CD1c-positive myeloid dendritic cell (primary cell): ENCODE data around the gene SCMH1.
"Not testable (repeated sequence)": the region's sequence is repeated elsewhere in the genome, so short reads cannot be mapped to it uniquely, and the experiment has no call there.

Experiments used
- DNase-seq: peaks from one replicate; pipeline ENCODE4 v3.0.0-alpha.2; 2016; ENCODE audit errors: extremely low spot score

SCMH1 gene

GRCh38 chr1:41153750-41154274, 88.3 kb downstream of the SCMH1 start:
- DNase-seq, result no peak

GRCh38 chr1:41152622-41153044, 89.5 kb downstream of the SCMH1 start:
- no peak for DNase-seq

- no peak for DNase-seq
These were observed 90.3 kb downstream of the SCMH1 start for GRCh38 chr1:41151846-41152245.

GRCh38 chr1:41149570-41149969, 92.5 kb downstream of the SCMH1 start:
- DNase-seq, result no peak

GRCh38 chr1:41144285-41144684, 97.8 kb downstream of the SCMH1 start:
- DNase-seq, result peak; percentile 1

- DNase-seq, result no peak
These were observed 103.6 kb downstream of the SCMH1 start for GRCh38 chr1:41138549-41138948.

GRCh38 chr1:41135196-41135947, 106.7 kb downstream of the SCMH1 start:
- DNase-seq, result peak; percentile 5

- DNase-seq, result not testable (repeated sequence)
These were observed 107.8 kb downstream of the SCMH1 start for GRCh38 chr1:41134325-41134724.

GRCh38 chr1:41122851-41123518, 119.1 kb downstream of the SCMH1 start:
- no peak for DNase-seq

- no peak for DNase-seq
These were observed 120.0 kb downstream of the SCMH1 start for GRCh38 chr1:41122148-41122547.

GRCh38 chr1:41118645-41119044, 123.5 kb downstream of the SCMH1 start:
- DNase-seq, result no peak

GRCh38 chr1:41117241-41117640, 124.9 kb downstream of the SCMH1 start:
- not testable (repeated sequence) for DNase-seq

GRCh38 chr1:41110736-41111135, 131.4 kb downstream of the SCMH1 start:
- DNase-seq, result no peak

GRCh38 chr1:41110286-41110685, 131.8 kb downstream of the SCMH1 start:
- no peak for DNase-seq

- DNase-seq, result peak; percentile 20
These were observed 132.6 kb downstream of the SCMH1 start for GRCh38 chr1:41109310-41110197.

GRCh38 chr1:41108696-41109275, 133.3 kb downstream of the SCMH1 start:
- DNase-seq, result no peak

GRCh38 chr1:41103766-41104165, 138.3 kb downstream of the SCMH1 start:
- DNase-seq, result peak; percentile 10

GRCh38 chr1:41102653-41103052, 139.5 kb downstream of the SCMH1 start:
- DNase-seq, result no peak

GRCh38 chr1:41101950-41102607, 140.0 kb downstream of the SCMH1 start:
- no peak for DNase-seq

GRCh38 chr1:41101076-41101475, 141.0 kb downstream of the SCMH1 start:
- DNase-seq, result no peak

- DNase-seq, result no peak
These were observed 141.9 kb downstream of the SCMH1 start for GRCh38 chr1:41100170-41100569.
